NCI-H69 (cell line): ENCODE data around the gene LIN7A.

Experiments used
- DNase-seq: peaks from one replicate; lab custom pipeline; 2025; lab: John Stamatoyannopoulos, UW

Gene LIN7A

DNA sequence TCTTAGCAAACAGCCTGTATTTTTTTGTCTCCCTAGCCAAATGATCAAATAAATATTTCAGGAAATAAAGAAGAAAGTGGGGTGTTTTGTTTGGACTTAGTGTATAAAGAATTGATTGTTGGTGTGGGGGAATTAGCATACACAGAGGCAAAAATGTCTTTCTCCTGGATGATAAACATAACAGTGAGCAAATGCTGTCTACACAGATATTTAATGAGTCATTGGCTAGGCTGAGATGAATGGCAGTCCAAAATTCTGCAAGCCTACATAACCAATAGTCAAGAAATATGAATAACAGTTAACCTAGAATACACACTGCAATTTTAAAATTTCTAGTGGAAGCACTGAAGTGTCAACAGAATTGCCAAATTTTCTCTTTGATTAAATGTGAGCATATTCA is 185.3 kb downstream of the LIN7A start:
- no peak for DNase-seq

DNA sequence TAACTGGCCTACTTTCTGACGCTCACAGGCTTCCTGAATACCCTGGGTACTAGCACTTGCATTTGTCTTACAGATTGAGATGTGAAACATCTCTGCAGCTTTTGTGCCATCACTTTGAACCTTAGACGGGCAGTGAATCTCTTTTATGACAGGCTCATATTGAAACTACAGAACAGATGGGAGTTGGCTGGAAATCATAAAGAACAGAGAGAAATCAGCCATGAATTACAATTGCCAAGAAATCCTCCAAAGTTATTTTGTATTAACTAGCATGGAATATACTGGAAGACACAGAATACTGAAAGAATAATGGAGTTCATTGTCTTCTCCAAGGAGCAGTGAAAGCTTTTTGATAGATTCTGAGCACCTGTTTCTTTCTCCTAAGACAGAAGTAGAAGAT is 188.3 kb downstream of the LIN7A start:
- DNase-seq: peak; percentile 28

DNA sequence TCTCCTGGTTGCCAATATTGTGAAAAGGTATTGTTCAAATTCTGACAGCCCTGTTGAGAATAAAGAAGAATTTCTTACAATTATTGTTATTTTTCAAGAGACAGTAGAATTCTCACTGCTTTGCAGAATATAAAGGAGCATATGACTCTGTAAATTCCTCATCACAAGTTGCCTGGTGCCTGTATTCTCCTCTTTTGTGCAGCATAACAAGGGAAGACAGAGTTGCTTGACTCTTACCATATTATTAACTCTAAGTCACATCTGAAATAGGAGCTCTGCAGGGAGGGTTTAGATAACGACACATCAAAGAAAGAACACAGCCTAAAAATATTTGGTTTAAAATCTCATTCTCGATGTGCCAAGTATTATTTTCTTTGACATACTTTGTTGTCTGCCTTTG is 189.9 kb downstream of the LIN7A start:
- DNase-seq: peak; percentile 23

DNA sequence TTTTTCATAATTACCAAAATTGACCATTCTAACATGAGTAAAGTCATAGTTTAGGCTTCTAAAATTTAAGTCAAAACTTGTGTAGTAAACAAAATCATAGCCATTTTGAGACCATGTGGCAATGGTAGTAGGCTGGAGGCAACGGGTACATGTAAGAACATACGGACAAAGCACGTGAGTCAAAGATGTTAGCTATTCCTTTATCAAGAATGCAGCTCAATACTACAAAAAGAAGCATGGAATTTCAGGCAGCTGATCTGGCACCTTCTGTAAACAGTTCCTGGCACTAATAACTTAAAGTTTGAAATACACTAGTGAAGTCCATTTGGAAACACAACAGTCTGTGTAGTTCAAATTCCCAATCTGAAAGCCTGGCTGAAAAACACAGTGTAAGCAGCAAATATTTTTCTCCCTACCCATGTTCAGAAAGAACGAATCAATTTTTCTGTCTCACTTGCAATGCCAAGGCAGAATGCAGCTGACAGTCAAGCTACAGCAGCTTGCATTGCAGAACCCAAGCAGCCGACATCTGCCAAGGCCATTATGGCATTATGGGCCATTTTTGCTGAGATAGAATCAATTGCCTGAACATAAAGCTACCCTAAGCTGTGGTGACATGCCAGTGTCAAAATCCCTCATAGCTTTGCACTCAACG is 191.8 kb downstream of the LIN7A start:
- no peak for DNase-seq
